Suprapubic skin (tissue), 4 donors: ENCODE results near the gene UVSSA.

Experiments used
- EP300 ChIP-seq: sonication (generic); formaldehyde crosslinking; IDR thresholded peaks from one replicate; pipeline ENCODE4 v1.6.1; 2017; ENCODE audit warnings: antibody characterized with exemption
- POLR2A ChIP-seq, 2 donors: fragments of 450-650 bp; IDR thresholded peaks; one replicate each; pipeline ENCODE4 v1.6.1; 2017; ENCODE audit warnings: antibody characterized with exemption in 2 of 2, mild to moderate bottlenecking in 2 of 2, moderate library complexity in 2 of 2
- POLR2AphosphoS5 ChIP-seq, 3 donors: sonication (generic); formaldehyde crosslinking; IDR thresholded peaks; one replicate each; pipeline ENCODE4 v1.6.1; 2017; ENCODE audit warnings: antibody characterized with exemption in 3 of 3
- TF ChIP-seq, protein P1 (sequence below), 2 donors: fragments of 200-600 bp in 1 of 2; fragments of 450-650 bp in 1 of 2; sonication (generic) in 1 of 2; IDR thresholded peaks; one replicate each; pipeline ENCODE4 v1.5.1; 2016 to 2019; ENCODE audit warnings: antibody characterized with exemption in 2 of 2, mild to moderate bottlenecking in 1 of 2, moderate library complexity in 1 of 2

DNA sequence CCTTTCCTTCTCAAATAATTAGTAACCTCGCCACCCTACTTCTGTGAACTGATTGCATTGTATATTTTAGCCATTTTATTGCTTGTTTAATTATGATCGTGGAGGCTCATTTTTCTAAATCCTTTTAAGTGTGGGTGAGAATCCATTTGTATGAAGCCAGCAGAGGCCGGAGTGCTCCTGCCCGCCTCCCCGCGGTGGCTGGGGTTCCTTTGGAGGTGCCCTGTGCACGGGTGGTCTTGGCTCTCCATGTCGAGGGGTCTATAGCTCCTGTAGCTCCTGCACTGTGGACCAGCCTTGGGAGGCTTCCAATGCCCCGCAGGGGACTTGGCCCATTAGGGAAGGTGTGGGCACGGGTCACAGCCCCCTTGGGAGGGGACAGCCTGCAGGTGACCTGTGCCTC is 15.0 kb downstream of the UVSSA start:
- TF ChIP-seq, protein P1, sequence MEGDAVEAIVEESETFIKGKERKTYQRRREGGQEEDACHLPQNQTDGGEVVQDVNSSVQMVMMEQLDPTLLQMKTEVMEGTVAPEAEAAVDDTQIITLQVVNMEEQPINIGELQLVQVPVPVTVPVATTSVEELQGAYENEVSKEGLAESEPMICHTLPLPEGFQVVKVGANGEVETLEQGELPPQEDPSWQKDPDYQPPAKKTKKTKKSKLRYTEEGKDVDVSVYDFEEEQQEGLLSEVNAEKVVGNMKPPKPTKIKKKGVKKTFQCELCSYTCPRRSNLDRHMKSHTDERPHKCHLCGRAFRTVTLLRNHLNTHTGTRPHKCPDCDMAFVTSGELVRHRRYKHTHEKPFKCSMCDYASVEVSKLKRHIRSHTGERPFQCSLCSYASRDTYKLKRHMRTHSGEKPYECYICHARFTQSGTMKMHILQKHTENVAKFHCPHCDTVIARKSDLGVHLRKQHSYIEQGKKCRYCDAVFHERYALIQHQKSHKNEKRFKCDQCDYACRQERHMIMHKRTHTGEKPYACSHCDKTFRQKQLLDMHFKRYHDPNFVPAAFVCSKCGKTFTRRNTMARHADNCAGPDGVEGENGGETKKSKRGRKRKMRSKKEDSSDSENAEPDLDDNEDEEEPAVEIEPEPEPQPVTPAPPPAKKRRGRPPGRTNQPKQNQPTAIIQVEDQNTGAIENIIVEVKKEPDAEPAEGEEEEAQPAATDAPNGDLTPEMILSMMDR (IDR thresholded peaks at IDR 0.05): no peak
- TF ChIP-seq POLR2AphosphoS5 (IDR thresholded peaks at IDR 0.05) (no peak), POLR2A (IDR thresholded peaks at IDR 0.05) (no peak), EP300 (no peak)
